GM12865 (cell line): ENCODE measurements around the gene IFRD1.

Source experiments
- DNase-seq: peaks from one replicate; pipeline ENCODE4 v3.0.0; 2010; ENCODE audit warnings: low read depth
- H3K4me3 ChIP-seq: 2 replicates; pipeline ENCODE4 v1.5.1; 2011; ENCODE audit warnings: mild to moderate bottlenecking, low read depth, low read length, control low read depth
- CTCF ChIP-seq: IDR thresholded peaks from 2 replicates; pipeline ENCODE4 v1.5.1; 2011; ENCODE audit warnings: low read length, control low read depth, low read depth, inconsistent platforms; ENCODE audit not compliant: insufficient read depth; ENCODE audit errors: missing control alignments

IFRD1 gene

GRCh38 chr7:112414855-112415490 lies 35.3 kb upstream of the IFRD1 start:
- no peak overlapping the region for H3K4me3 ChIP-seq
- DNase-seq = peak; percentile 25
- TF ChIP-seq CTCF = peak; percentile 43

- H3K4me3 ChIP-seq = no peak overlapping the region
- no peak for TF ChIP-seq CTCF
- no peak for DNase-seq
Observed at GRCh38 chr7:112416127-112416526, 34.1 kb upstream of the IFRD1 start.

- no peak for DNase-seq
- H3K4me3 ChIP-seq = no peak overlapping the region
- TF ChIP-seq CTCF = no peak
Observed at GRCh38 chr7:112419543-112420130, 30.6 kb upstream of the IFRD1 start.

- H3K4me3 ChIP-seq = no peak overlapping the region
- no peak for TF ChIP-seq CTCF
- DNase-seq = no peak
Observed at GRCh38 chr7:112420236-112420861, 29.9 kb upstream of the IFRD1 start.

DNA sequence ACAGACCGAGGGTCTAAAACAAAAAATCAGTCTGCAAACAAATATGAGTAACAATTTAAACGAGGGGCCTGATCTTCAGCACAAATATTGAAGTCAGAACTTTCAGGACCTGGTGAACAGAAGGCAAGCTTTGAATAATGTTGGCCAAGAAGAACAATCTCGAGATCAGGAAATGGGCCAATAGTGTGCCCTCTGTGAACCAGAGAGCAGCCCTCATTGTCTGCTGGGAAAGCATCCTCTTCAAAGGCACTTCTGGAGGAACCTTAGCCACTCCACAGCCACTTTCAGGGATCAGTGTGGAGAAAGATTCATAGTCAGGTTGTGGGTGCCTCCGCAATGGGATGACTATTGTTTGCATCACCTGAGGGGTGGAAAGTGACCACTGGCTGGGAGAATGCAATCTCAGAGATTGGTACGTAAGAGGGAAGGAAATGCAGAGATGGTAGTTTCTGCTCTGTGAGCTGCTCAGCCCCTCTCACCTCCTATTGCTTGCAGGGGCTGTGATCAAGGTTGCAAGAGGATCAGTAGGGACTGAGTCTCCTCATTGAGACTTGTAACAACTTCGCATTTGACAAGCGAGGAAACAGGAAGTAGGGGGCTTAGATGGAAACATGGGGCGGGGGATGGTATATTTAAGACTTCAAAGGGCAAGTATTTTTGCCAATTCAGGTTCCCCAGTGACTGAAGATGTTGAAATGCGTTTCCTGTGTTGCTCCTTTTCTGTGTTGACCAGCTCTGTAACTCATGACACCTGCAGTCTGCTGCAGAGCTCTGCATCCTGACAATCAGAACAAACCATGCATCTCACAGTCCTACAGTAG lies 28.4 kb upstream of the IFRD1 start:
- peak; percentile 9 for DNase-seq
- no peak overlapping the region for H3K4me3 ChIP-seq
- TF ChIP-seq CTCF = no peak

GRCh38 chr7:112422842-112423496 lies 27.3 kb upstream of the IFRD1 start:
- no peak overlapping the region for H3K4me3 ChIP-seq
- peak; percentile 38 for DNase-seq
- TF ChIP-seq CTCF = no peak
